ENCODE measurements around the gene NARS2.

DNA sequence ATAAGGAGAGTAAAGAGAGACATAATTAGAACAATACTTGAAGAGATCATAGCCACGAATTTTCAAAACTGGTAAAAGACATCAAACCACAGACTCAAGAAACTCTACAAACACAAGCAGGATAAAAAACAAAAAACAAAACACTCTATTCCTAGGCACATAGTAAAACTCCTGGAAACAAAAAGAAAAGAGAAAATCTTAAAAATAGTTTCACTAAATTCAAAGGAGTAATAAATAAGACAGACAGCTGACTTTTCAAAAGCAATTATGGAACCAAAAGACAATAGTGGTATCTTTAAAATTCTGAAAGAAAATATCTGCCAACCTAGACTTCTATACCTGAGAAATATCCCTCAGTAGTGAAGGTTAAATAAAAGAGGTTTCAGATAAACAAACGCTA, 9.2 kb upstream of the NARS2 start:
- no peak for TF ChIP-seq ZNF274 (IDR thresholded peaks at IDR 0.05; ENCODE audit: low read depth, low read length)
- no peak for TF ChIP-seq SUZ12 (IDR thresholded peaks at IDR 0.05; ENCODE audit: extremely low read depth, insufficient read depth, insufficient read length)
- TF ChIP-seq YY1 (IDR thresholded peaks at IDR 0.05; ENCODE audit: insufficient read depth, insufficient read length): no peak

All from NT2/D1 (cell line).